T-helper 1 cell treated with Interleukin-12 subunit alpha and Interleukin-12 subunit beta and Interleukin-4 antibody, amounts not matched to agents 30 μg/mL and 1 μg/mL, for 36 hours (primary cell): Measurements from ENCODE around the gene NUP210.

Experiments
- H3K27ac Mint-ChIP-seq: one replicate; pipeline ENCODE4 v1.8.0; 2021; ENCODE audit warnings: mild to moderate bottlenecking, mixed read lengths
- H3K27me3 Mint-ChIP-seq: one replicate; pipeline ENCODE4 v1.8.0; 2021; ENCODE audit warnings: low read depth, mixed read lengths
- H3K36me3 Mint-ChIP-seq: one replicate; pipeline ENCODE4 v1.8.0; 2021; ENCODE audit warnings: low read depth, mixed read lengths
- H3K4me1 Mint-ChIP-seq: one replicate; pipeline ENCODE4 v1.8.0; 2021; ENCODE audit warnings: low read depth, mixed read lengths
- H3K4me3 Mint-ChIP-seq: one replicate; pipeline ENCODE4 v1.8.0; 2021; ENCODE audit warnings: mild to moderate bottlenecking, moderate library complexity, mixed read lengths
- H3K9me3 Mint-ChIP-seq: one replicate; pipeline ENCODE4 v1.8.0; 2021; ENCODE audit warnings: mixed read lengths

Gene NUP210

DNA sequence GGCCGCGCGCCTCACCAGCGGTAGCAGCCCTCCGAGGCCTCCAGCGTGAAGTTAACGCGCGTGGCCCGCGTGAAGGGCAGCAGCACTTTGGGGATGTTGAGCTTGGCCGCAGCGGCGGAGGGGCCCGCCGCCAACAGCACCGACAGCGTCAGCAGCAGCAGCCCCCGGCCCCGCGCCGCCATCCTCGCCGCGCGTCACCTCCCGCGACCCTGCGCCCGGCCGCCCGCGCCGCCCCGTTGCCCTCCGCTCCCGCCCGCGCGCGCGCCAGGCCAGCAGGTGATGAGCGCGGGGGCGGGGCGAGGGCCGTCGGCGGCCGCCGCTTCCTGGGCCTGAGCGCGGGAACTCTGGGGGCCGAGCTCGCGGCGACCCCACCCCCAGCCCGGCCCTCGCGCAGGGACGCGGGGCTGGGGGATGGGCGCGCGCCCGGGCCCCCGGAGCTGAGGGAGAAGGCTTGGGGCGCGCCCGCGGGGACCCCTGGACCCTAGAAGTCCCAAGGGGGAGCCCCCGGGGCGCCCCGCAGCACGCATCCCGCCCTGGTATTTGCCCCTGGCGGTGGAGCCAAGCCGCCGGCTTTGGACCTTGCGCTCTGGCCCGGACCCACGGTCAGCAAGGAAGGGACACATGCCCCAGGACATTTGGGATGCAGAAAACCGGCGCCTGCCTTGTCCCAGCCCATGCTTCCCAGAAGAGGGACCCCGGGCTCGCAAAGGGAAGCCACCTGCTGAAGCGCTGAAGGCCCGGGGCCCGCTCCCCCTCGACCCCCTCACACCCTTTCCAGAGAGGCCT lies at the start of gene NUP210:
Gene NUP210 (minus strand): TSS at position 278 of the 786 bp plus-strand sequence. CDS start 96 bp downstream, at position 182.
- no peaks in the 10 kb centered on the region for H3K9me3 Mint-ChIP-seq
- peak within 1 kb of the TSS; percentile 100 for H3K27ac Mint-ChIP-seq
- peaks cover 64% of the 10 kb centered on the region for H3K4me1 Mint-ChIP-seq
- peak within 1 kb of the TSS; percentile 96 for H3K4me3 Mint-ChIP-seq
- H3K27me3 Mint-ChIP-seq, result no peaks in the 10 kb centered on the region
- peaks cover 10% of the 10 kb centered on the region for H3K36me3 Mint-ChIP-seq

DNA sequence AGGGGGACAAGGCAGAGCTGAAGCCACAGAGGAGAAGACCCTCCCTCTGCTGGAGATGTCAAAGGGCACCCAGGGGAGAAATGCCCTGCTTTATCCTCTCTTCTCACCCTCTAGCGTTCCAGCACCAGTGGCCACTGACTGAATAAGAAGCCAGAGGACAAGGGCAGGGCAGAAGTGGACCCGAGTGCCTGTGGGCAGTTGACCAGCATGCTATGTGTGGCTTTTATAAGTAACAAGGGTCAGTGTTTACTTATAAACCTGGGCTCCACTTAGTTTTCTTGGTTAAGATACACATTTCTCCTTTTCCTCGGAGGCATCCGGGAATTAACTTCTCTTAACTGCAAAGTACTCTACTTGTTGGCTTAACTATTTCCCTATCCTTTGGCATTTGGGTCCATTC lies 46.7 kb upstream of the NUP210 start:
- Mint-ChIP-seq H3K36me3 (no peaks in the 10 kb centered on the region), H3K4me3 (no peak overlapping the region), H3K4me1 (no peaks in the 10 kb centered on the region), H3K27me3 (peaks cover 42% of the 10 kb centered on the region), H3K9me3 (no peaks in the 10 kb centered on the region), H3K27ac (no peak overlapping the region)

DNA sequence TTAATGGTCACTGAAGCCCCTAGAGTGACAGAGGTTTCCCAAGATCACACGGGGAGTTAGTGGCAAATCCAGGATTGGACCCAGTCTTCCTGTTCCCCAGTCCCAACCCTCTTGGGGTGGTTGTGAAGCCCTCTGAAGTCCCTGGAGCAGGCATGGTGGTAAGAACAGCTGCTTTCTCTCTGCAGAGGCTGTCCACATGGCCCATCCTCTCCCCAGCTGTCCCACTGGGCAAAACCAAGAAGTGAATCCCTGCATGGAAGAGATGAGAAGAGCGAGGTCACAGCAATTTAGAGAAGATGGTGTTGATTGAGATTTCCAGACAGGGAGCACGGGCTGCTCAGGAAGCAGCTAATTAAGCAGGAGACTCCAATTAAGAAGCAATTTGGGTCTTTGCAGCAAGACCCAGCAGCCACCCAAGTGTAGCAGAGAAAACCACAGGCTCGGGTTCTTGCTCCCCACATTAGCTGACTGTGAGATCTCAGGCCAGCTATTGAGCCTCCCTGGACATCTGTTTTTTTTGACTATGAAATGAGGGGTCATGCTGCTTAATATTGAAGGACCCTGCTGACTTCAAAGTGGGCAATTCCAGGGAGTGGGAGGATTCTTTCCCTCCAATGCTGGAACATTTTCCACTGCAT lies 45.2 kb upstream of the NUP210 start:
- Mint-ChIP-seq H3K4me1 (peaks cover 3% of the 10 kb centered on the region), H3K9me3 (no peaks in the 10 kb centered on the region), H3K36me3 (no peaks in the 10 kb centered on the region), H3K27me3 (peaks cover 34% of the 10 kb centered on the region), H3K4me3 (no peak overlapping the region), H3K27ac (no peak overlapping the region)

DNA sequence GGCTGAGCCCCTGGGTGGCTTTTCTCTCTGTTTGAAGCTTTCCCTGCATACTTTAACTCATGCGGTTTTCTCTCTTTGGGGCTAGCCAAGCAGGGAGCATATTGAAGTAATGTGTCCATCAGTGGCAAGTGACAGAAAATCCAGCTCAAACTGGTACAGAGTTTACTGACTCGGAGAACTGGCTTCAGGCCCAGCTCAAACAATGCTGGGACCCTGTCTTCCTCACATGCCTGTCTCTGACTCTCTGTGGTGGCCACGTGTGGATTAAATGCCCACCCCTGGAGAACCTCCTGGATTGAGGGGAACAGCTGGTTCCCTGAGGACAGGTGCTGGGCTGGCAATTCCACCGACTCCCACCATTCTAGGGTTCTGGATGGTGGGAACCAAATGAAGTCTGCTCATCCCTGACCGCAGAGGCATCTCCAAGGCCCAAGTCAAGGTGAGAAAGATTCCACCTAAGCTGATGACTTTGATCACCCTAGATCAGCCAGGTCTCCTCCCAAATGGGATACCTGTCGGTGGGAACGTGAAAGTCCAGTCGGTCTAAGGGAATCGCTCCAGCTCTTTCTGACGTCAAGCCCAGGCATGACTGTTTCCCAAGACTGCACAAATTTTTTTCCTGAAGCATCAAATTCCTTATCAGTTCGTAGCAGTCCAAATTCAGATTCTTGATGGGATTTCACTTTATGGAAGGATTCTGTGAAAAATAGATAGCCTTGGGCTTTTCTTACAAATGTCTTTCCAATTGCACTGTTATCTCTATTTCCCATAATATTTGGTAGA lies 43.7 kb upstream of the NUP210 start:
- H3K27ac Mint-ChIP-seq, result no peak overlapping the region

DNA sequence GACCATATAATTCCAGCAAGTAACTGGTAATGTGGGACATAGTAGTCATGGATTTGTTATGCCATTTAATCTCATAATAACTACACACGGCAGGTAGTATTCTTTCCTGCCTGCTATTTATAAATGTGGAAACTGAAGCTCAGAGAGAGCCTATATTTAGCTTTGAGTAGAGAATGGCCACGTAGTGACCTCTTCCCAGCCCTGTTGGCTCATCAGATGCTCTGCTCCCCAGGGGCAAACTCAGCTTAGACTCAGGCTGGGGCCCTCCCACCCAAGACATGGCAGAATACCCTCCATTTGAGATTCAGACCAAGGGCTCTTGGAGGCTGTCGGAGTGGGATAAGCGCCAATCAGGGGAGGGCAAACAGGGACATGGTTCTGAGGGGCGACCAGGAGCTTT lies 42.7 kb upstream of the NUP210 start:
- Mint-ChIP-seq H3K36me3 (no peaks in the 10 kb centered on the region), H3K4me1 (peaks cover 3% of the 10 kb centered on the region), H3K9me3 (no peaks in the 10 kb centered on the region), H3K27ac (no peak overlapping the region), H3K4me3 (no peak overlapping the region), H3K27me3 (peaks cover 31% of the 10 kb centered on the region)

More for the DNA sequence above, 43.7 kb upstream of the NUP210 start:
- Mint-ChIP-seq H3K9me3 (no peaks in the 10 kb centered on the region), H3K27me3 (peaks cover 39% of the 10 kb centered on the region), H3K4me1 (peaks cover 3% of the 10 kb centered on the region), H3K36me3 (no peaks in the 10 kb centered on the region), H3K4me3 (no peak overlapping the region)

DNA sequence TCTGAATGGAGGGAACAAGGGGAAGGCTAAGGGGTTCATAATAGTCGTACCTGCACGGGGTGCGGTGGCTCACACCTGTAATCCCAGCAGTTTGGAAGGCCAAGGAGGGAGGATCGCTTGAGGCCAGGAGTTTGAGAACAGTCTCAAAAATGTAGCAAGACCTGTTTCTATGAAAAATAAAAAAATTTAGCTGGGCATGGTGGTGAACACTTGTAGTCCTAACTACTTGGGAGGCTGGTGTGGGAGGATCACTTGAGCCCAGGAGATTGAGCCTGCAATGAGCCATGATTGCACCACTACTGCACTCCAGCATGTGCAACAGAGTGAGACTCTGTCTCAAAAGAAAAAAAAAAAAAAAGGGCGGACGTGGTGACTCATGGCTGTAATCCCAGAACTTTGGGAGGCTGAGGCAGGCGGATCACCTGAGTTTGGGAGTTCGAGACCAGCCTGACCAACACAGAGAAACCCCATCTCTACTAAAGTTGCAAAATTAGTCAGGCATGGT lies 42.1 kb upstream of the NUP210 start:
- Mint-ChIP-seq H3K27me3 (peaks cover 28% of the 10 kb centered on the region), H3K4me1 (peaks cover 3% of the 10 kb centered on the region), H3K36me3 (no peaks in the 10 kb centered on the region), H3K4me3 (no peak overlapping the region), H3K27ac (no peak overlapping the region), H3K9me3 (no peaks in the 10 kb centered on the region)

DNA sequence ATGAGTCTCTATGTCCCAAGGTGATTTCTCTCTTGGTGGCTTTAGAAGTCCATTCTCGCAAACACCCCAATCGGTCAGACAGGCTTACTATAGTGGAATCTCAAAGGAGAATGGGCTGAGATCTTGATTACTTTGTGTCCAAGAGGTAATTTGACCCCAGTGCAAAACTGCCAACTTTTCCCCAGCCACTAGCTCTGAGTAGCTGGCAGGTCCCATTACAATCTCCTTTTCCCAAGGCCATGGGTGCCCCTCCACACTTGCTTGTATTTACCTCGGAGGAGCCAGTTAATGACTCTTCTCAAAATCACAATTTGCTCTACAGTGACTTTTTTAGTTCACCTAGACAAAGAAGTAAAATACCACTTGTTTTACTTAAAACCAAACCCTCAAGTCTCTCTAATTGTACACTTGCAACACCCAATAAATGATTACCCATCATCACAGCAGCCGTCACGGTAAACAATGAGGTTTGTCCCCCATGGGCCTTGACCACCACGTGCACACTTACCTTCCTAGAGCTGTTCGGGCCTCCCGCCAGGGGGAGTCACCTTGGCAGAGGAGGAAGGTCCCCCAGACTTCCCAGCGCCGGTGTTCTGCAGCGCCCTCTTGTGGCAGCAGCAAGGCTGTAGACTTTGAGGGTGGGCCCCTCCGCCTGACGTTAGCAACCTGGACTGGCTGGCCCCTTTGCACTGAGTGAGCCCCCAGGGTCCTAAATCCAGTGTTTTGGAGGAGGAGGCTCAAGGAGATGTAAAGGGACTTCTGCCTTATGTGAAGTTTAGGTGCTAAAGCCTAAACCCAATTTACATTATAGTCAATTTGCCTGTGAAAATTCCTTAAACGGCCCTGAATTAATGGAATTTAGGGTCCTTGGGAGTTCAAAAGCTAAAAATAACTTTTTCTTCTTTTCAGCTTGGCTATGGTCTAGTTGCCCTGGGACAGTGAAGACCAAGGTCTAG lies 41.3 kb upstream of the NUP210 start:
- Mint-ChIP-seq H3K27me3 (peaks cover 26% of the 10 kb centered on the region), H3K4me3 (no peak overlapping the region), H3K4me1 (peaks cover 3% of the 10 kb centered on the region), H3K27ac (no peak overlapping the region), H3K9me3 (no peaks in the 10 kb centered on the region), H3K36me3 (no peaks in the 10 kb centered on the region)

DNA sequence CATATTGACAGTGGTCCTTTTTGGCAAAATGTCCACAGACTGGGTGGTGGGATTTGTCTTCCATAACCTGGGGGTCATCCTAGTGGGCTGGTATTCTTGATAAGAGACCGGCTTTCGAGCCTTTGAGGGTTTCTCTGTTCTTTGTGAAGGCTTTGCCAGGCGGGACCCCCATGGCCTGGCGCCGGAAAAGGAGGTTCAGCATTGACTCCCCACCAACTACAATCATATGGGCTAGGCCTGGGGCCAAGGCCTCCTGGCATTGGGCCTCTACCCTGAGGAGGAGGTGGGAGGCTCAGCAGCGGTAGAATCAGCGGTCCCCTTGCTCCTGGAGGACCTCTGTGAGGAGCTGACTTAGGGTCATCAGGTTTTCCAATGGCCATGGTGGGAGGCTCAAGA lies 40.2 kb upstream of the NUP210 start:
- Mint-ChIP-seq H3K4me3 (no peak overlapping the region), H3K36me3 (no peaks in the 10 kb centered on the region), H3K27ac (no peak overlapping the region), H3K9me3 (no peaks in the 10 kb centered on the region), H3K4me1 (peaks cover 3% of the 10 kb centered on the region), H3K27me3 (peaks cover 24% of the 10 kb centered on the region)

DNA sequence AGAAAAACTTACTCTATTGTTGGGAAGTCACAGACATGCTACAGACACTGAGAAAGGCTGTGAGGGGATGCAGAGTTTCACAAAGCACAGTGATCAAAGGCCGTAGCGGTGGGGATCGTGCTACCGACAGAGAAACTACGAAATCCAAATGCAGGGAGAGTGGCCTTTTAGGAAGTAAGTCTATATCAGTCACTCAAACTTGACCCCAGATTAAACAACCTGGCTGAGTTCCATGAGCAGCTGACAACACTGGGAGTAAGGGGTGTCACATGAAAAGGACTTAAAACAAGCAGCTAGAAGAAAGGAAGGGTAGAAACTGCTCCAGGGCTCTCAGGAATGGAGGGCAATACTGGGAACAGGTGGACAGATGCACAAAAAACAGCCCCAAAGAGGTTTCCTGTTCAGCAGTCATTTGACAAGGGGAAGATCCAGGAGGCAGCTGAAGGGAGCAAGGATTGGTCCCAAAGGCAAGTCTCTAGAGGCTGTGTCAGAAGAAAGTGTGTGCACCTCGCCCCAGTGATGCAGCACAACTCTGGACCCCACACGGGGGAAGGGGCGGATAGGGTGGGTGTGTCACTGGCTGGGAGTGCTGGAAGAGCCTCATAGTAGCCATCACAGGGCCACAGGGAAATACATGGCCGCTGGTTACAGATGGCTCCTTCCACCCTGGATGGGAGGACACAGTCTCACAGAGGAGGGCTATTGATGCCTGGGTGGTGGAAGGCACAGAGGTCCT lies 39.7 kb upstream of the NUP210 start:
- H3K4me1 Mint-ChIP-seq, result peaks cover 3% of the 10 kb centered on the region
- H3K27me3 Mint-ChIP-seq, result peaks cover 21% of the 10 kb centered on the region
- no peak overlapping the region for H3K4me3 Mint-ChIP-seq
- H3K9me3 Mint-ChIP-seq, result no peaks in the 10 kb centered on the region
- no peaks in the 10 kb centered on the region for H3K36me3 Mint-ChIP-seq
- no peak overlapping the region for H3K27ac Mint-ChIP-seq

DNA sequence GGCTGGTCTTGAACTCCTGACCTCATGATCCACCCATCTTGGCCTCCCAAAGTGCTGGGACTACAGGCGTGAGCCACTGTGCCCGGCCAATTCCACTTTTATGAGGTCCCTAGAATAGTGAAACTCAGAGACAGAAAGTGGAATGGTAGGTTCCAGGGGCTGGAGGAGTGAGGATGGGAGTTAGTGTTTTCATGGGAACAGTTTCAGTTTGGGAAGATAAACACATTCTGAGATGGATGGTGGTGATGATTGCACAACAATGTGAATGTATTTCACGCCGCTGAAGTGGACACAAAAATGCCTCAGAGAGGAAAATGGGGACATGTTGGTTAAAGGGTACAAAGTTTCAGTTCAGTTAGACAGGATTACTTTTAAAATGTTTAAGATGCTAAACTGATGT lies 37.5 kb upstream of the NUP210 start:
- H3K36me3 Mint-ChIP-seq, result no peaks in the 10 kb centered on the region
- no peak overlapping the region for H3K27ac Mint-ChIP-seq
- peaks cover 4% of the 10 kb centered on the region for H3K4me1 Mint-ChIP-seq
- H3K27me3 Mint-ChIP-seq, result peaks cover 13% of the 10 kb centered on the region
- no peak overlapping the region for H3K4me3 Mint-ChIP-seq
- no peaks in the 10 kb centered on the region for H3K9me3 Mint-ChIP-seq

DNA sequence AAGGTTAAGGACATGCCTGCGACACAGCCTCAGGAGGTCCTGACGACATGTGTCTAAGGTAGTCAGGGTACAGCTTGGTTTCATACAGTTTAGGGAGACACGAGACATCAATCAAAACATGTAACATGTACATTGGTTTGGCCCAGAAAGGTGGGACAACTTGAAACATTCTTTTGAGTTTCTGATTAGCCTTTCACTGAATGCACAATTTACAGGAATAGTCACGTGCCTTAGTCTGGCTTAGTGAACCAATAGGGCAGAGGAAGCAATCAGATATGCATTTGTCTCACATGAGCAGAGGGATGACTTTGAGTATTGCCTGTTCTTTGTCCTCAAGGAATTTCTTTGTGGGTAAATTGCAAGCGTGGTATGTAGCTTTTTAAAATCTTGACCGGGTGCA lies 35.5 kb upstream of the NUP210 start:
- Mint-ChIP-seq H3K9me3 (no peaks in the 10 kb centered on the region), H3K27me3 (peaks cover 6% of the 10 kb centered on the region), H3K27ac (no peak overlapping the region), H3K36me3 (no peaks in the 10 kb centered on the region), H3K4me3 (no peak overlapping the region), H3K4me1 (peaks cover 13% of the 10 kb centered on the region)

DNA sequence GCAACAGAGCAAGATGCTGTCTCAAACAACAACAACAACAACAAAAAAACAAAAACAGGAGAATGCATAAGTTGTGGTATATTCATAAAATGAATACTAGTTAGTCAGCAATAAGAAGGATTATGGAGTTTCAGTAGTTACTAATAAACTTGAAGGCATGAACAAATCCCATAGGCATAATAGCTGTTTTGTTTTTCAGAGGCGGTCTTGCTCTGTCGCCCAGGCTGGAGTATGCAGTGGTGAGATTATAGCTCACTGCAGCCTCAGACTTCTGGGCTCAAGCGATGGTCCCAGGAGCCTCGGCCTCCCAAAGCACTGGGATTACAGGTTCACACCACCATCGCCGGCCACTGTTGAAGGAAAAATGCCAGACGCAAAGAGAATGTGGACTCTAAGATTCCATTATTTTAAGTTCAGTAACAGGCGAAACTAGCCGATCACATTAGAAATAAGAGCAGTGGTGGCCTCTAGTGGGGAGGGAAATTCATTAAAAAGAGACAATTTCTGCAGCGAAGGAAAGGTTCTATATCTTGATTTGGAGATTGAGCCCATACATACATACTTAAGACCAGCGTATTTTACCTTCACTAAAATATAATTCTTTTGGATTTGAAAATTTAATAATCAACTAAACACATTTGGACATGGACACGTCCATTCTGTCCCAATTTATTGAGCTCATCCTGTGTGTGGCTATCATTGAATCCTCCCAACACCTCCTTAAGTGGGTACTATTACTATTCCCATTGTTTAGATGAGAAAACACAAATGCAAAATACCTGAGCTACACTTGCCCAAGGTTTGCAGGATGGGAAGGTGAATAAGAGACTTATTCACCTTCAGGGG lies 32.6 kb upstream of the NUP210 start:
- Mint-ChIP-seq H3K9me3 (no peaks in the 10 kb centered on the region), H3K4me1 (peaks cover 13% of the 10 kb centered on the region), H3K36me3 (no peaks in the 10 kb centered on the region), H3K27me3 (no peaks in the 10 kb centered on the region), H3K27ac (no peak overlapping the region), H3K4me3 (peak overlapping the region; percentile 91)

DNA sequence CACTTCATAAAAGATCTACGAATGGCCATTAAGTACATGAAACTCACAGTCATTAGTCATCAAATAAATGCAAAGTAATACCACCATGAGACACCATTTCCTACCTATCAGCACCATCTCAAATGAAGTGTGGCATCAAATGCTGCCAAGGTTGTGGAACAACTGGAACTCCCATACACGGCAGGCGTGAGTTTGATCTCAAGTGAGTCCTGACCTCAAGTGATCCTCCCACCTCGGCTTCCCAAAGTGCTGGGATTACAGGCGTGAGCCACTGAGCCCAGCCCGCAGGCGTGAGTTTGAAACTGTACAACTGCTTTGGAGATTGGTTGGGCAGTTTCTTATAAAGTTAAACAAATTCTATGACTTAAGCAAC lies 31.2 kb upstream of the NUP210 start:
- H3K36me3 Mint-ChIP-seq, result no peaks in the 10 kb centered on the region
- H3K4me3 Mint-ChIP-seq, result peak overlapping the region; percentile 91
- H3K4me1 Mint-ChIP-seq, result peaks cover 13% of the 10 kb centered on the region
- no peaks in the 10 kb centered on the region for H3K27me3 Mint-ChIP-seq
- peak overlapping the region; percentile 86 for H3K27ac Mint-ChIP-seq
- H3K9me3 Mint-ChIP-seq, result no peaks in the 10 kb centered on the region
